HG03066 (cell line): ENCODE data around the gene AFF4.

Experiments
- ATAC-seq: cut with Tn5 transposase; IDR thresholded peaks from one replicate; pipeline ENCODE4 v1.9.1; 2021; ENCODE audit warnings: low read depth; ENCODE audit not compliant: unreplicated experiment

AFF4 gene

GRCh38 chr5:132896685-132897084, 66.7 kb downstream of the AFF4 start:
- ATAC-seq: no peak

GRCh38 chr5:132895719-132896305, 67.6 kb downstream of the AFF4 start:
- no peak for ATAC-seq

DNA sequence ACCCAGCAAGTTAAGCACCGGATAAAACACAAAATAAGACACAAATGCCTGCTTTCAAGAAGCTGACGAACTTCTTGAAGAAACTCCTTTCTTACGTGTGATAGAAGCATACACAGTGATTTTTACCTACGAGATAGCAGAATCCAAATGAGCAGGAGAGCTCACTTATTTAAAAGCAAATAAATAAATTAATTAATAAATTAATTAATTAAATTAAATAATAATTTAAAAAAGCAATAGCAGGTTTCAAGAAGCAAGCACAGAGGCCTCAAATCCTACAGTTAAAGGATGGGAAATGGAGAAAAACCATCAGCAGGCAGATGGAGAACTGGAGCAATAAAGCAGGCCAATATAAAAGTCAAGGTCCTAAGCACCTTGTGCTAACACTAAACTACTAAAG, 72.6 kb downstream of the AFF4 start:
- ATAC-seq: no peak

DNA sequence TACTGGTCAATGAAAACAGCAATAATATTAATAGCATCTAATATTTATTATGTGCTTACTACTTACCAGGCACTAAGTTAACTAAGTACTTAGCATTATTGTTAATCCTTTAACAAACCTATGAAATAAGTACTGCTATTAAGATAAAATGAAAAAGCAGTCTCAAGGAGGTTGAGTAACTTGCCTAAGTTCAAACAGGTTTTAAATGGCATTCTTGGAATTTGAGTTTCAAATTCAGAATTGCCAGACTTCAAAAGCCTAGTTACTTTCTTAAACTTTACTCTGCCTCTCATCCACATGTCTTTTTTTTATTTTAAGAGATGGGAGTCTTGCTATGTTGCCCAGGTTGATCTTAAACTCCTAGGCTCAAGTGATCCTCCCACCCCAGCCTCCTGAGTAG, 73.9 kb downstream of the AFF4 start:
- ATAC-seq: no peak

DNA sequence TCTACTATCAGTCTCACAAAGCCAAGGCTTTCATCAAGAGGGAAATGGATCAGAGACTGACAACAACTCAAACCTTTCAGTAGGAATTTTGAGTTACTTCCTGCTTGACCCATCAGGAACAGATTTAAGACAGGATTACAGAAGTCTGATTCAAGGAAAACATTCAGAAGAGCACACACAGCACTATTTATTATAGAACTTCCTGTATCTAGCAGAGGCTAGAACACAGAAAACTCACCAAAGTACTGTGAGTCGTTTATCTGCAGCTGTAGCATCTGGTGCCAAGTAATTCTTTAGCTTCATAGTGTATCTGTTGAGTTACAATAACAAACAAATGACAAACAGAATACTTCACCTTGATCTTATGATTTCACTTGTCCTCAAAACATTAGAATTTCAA, 76.2 kb downstream of the AFF4 start:
- ATAC-seq: no peak

GRCh38 chr5:132886064-132886823, 77.2 kb downstream of the AFF4 start:
- no peak for ATAC-seq

GRCh38 chr5:132884548-132884947, 78.9 kb downstream of the AFF4 start:
- ATAC-seq: no peak

DNA sequence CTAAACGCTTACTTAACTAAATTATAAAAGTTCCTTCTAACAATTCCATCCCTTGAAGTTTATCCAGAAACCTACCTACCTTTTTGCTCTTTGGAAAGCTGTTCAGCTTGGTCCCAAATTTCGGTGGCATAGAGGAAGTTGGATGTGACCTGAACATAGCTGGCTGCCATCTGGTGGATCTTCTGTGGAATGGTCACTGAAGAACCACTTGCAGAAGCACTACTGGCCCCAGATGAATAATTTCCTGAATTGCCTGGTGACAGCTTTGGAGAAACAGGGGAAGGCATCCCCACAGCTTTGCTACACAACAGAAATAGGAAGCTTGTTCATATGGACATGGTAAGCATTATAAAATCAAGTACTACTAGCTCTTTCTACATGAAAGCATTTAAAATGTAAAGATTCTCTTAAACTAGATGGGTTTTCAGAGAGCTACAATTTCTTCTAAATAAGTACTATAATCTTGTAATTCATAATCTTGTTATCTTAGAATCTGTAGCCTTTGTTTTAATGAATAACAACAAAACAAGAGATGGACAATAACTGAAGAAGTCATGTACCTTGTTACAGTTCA, 80.1 kb downstream of the AFF4 start:
- no peak for ATAC-seq

DNA sequence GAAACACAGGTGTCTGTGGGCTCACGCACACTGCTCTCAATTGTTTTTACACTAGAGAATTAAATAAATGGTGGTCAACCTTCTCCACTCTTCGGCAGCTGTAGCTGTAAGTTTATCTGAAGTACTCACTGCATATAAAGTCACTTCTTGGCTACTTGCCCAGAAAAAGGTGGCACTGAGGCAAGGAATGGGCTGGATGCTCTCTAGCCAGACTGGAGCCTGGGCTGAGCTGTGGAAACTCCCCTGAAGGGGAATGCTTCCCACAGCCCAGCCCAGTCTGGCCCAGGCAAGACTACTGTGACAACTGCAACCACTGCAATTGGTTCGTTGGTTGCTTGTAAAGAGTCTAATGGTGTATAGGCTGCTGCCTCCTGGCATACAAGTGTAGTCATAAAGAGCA, 85.5 kb downstream of the AFF4 start:
- ATAC-seq: no peak

DNA sequence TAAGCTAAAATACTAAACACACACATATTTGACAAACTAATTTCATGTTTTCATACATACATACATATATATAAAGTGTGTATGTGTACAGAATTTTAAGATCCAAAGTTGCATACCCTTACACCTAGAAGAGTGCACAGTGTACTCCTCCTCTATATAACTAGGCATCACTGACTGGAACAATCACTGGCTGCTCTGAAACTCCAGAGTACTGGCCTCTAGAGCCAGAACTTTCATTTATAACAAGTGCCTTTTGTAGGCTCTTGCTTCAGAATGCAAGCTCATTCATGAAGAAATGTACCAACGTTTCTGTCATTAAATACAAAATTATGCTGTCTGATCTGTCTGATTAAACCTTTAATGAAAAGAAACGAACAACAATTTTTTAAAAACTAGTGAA, 86.0 kb downstream of the AFF4 start:
- ATAC-seq: no peak

- ATAC-seq: no peak
Observed at GRCh38 chr5:132876020-132876759, 87.2 kb downstream of the AFF4 start.

GRCh38 chr5:132873930-132874271, 89.5 kb downstream of the AFF4 start:
- no peak for ATAC-seq

- ATAC-seq: no peak
Observed at GRCh38 chr5:132873119-132873929, 90.1 kb downstream of the AFF4 start, which contains the start of gene LEAP2. TSS of gene LEAP2 (plus strand) at chr5:132873668. CDS start at chr5:132873695, 27 bp downstream.

DNA sequence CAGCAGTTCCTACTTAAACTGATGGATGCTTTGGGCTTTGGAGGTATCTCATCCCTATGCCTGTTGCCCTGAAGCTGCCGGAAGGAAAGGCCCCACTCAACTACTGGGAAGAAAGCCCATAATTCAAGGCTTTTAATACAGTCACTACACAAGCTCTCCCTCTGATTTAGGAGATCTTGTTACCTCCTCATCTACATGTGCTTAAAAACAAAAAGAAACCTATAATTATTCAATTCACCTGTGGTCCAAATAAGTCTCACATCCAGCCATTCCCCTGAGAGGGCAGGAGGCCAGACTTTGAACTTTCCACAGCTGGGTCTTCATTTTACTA, 90.7 kb downstream of the AFF4 start:
- ATAC-seq: no peak

DNA sequence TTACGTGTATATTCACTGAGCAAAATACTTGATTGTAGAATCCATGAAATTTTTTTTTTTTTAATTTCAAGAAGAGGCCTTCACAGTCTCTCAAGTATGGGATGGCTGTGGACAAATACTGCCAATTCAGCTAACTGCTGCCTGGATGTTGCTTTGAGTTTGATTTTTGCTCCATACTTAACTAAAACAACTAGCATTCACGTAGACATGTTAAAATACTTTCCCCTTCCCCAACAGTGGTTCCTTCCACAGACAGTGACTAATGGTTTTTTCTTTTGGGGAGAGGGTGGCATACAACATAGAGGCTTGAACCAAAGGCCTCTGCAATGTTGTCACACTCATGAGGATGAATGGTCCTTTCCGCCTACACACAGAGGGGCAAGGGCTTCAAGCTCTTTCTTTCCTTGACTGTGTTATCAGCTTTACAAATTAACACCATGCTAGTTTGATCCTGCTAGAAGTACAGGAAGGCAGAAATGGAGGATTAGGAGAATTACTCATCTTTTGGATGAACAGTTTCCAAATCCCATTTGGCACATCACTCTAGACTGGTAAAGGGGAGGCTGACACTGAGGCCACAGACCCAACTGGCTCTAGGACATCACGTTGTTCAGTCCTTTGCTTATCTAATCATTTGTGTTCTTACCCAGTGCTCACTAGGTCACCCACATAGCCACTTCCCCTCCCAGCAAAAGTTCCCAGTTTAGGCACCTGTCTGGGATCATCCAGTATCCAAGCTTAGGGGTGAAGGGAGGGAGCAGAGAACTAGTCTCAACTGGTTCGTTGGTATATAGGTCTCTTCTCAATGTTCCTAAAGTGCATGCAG, 91.8 kb downstream of the AFF4 start:
- no peak for ATAC-seq

DNA sequence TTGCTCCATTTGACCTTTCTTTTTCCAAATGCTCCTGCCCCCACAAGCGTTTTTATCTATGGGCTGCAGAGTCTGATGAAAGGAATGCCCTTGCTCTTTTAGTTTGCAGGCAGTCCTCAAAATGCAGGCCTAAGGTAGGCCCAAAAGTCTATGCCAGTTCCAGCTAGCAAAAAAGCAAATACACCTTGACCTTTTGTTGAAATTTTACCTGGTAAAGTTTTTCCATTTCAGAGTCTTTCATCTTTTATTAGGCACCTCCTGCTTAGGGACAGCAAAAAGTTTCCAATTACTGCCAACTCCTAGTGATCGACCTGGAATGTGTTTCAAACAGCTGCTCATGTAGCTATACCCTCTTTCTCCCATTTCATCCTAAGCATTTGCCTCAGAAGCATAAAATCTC, 92.6 kb downstream of the AFF4 start:
- ATAC-seq: no peak

- ATAC-seq: no peak
Observed at GRCh38 chr5:132868754-132869153, 94.7 kb downstream of the AFF4 start.

- ATAC-seq: peak; percentile 15
Observed at GRCh38 chr5:132867046-132867451, 96.4 kb downstream of the AFF4 start.

DNA sequence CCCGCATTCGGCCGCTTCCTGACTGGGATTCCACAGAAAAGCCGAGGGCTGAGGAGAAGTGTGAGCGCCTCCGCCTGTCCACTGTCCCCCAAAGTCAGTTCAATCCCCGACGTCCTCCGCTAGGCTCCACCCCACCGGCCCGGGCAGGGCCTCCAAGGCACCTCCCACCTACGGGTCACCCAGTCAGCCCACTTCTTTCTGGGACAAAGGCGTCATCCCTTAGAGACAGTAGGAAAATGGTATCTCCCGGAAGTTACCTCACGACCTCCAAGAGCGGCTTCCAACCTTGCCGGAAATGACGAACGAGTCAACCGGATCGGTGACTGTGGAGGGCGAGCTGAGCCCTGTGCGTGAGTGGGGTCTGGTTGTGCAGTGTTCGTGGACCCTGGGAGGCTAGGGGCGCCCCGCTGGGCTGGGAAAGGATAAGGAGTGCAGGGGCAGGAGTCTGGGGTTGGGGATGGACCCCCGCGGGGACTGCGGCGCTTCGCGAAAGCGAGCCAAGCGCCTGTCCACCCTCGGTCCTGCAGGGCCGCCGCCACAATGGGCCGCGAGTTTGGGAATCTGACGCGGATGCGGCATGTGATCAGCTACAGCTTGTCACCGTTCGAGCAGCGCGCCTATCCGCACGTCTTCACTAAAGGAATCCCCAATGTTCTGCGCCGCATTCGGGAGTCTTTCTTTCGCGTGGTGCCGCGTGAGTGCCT, 96.9 kb downstream of the AFF4 start, which contains the start of the genes GDF9 and UQCRQ:
TSS of gene GDF9 (minus strand) at position 128 of the 704 bp plus-strand sequence. CDS start 1,936 bp downstream, outside the sequence.
TSS of gene UQCRQ (plus strand) at position 301 of the 704 bp plus-strand sequence. CDS start at position 541, 240 bp downstream.
- ATAC-seq: peak; percentile 99
